GM12875 (cell line): Measurements from ENCODE around the gene KCNT1.

Experiments used
- H3K4me3 ChIP-seq: one replicate; pipeline ENCODE4 v1.5.1; 2011; ENCODE audit warnings: low read depth, low read length, control low read depth
- CTCF ChIP-seq: IDR thresholded peaks from 2 replicates; pipeline ENCODE4 v1.5.1; 2011; ENCODE audit warnings: low read depth, mild to moderate bottlenecking, control low read depth, inconsistent platforms, low read length, moderate library complexity, borderline replicate concordance; ENCODE audit not compliant: insufficient read depth

KCNT1 gene

GRCh38 chr9:135790850-135791249 is 88.9 kb downstream of the KCNT1 start:
- TF ChIP-seq CTCF, result no peak
- no peak overlapping the region for H3K4me3 ChIP-seq

GRCh38 chr9:135791431-135792267 is 89.7 kb downstream of the KCNT1 start:
- no peak overlapping the region for H3K4me3 ChIP-seq
- no peak for TF ChIP-seq CTCF

- TF ChIP-seq CTCF, result no peak
- no peak overlapping the region for H3K4me3 ChIP-seq
Measured at GRCh38 chr9:135792268-135793128, 90.5 kb downstream of the KCNT1 start.

GRCh38 chr9:135793221-135794056 is 91.5 kb downstream of the KCNT1 start:
- H3K4me3 ChIP-seq, result no peak overlapping the region
- TF ChIP-seq CTCF, result no peak

- no peak overlapping the region for H3K4me3 ChIP-seq
- TF ChIP-seq CTCF, result no peak
Measured at GRCh38 chr9:135794057-135794335, 92.0 kb downstream of the KCNT1 start.

- no peak overlapping the region for H3K4me3 ChIP-seq
- no peak for TF ChIP-seq CTCF
Measured at GRCh38 chr9:135794361-135794885, 92.4 kb downstream of the KCNT1 start.
